ENCODE measurements around the gene UGT1A4.

Gene UGT1A4

DNA sequence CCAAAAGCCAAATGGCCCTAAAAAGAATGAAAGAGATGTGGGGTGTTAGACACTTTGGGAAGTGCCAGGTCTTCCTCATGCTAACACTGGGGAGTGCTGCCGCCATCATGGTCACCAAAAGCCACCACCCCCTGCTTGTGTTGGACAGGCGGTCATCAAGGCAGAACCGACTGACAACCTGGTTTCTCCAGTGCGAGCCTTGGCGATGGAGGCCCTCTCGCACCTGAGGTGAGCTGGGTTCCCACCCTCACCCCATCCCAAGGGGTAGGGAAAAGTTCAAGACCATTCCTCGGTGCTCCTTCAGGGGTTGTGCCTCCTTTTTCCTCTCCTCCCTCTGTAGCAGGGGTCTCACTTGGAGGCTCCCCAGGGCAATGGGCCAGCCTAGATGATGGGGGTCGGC is 93.2 kb downstream of the UGT1A4 start:
- no peak for DNase-seq (ENCODE audit: low spot score)

DNA sequence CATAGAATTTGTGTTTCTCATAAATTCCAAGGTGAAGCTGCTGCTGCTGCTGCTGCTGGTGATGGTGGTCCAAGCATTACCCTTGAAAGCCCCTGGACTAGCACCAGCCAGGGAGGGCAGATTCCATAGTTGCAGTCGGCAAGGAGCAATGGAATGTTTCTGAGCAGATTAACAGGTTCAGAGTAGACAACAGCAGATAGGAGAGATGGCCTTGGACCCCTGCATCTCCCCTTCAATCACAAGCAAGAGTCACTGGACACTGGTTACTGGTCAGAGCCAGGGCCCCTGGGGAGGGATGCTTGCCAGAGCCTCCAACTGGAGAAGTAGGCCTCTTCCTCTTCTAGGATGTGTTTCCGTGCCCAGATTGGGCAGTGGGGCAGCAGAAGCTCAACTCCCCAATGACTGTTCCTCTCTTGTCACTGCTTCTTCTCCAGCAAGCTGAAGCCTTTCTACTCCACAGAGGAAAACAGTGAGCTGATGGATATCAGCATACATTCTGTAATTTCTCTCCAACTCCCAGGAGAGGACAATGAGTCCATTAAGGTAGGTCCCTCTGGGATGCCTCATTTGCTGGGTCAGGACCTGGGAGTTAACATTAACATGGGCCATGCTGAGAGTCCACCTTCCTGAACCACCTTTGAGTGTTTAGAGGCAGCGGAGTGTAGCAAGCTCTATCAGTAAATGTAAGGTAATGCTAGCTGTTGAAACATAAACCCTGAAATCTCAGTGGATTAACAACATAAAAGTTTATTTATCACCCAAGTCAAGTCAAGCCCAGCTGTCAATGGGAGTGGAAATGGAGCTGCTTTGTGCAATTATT is 94.9 kb downstream of the UGT1A4 start:
- DNase-seq (ENCODE audit: low spot score): no peak

DNA sequence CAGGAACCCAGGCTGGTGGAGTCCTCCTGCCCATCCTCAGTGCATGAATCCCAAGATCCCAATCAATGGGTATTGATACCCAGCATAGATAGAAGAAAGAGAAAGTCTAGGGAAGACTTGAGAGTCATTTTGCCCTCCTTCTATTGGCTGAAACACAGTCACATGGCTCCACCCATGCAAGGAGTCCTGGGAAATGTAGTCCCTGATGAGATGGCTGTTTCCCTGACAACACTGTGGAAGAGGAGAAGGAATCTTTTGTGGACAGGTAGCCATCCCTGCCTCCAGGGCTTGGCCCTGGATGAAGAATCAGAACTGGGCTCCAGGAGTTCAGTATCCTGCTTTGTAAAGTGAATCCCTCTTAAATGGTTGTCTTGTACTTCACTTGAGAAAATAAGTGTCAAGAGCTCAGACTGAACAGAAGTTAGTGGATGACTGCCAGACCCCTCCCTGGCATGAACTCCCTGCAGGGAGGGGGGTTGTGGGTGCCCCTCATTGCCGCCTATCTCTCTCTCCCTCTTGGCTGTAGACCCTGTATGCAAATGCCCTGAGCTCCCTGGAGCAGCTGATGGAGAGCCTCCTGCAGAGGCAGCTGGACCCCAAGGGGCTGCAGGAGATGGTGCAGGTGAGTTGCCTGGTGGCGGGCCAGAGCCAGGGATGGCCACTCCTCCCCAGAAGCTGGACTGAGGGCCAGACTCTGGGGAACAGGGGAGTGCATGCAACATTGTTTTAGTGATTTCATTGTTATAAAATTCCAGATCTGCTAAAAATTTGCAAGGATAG is 95.7 kb downstream of the UGT1A4 start:
- no peak for DNase-seq (ENCODE audit: low spot score)

DNA sequence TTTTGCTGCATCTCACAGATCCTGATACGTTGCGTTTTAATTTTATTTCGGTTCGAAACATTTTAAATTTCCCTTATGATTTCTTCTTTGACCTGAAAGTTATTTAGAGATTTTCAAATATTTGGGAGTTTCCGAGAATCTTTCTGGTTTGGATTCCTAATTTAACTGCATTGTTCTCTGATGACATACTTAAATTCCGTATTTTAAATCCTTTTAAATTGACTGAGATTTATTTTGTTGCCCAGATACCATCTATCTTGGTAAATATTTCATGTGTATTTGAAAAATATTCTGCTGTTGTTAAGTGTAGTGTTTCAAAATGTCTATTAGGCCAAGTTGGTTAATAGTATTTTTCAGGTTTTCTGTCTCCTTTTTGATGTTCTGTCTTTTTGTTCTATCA is 97.3 kb downstream of the UGT1A4 start:
- no peak for DNase-seq (ENCODE audit: low spot score)

DNA sequence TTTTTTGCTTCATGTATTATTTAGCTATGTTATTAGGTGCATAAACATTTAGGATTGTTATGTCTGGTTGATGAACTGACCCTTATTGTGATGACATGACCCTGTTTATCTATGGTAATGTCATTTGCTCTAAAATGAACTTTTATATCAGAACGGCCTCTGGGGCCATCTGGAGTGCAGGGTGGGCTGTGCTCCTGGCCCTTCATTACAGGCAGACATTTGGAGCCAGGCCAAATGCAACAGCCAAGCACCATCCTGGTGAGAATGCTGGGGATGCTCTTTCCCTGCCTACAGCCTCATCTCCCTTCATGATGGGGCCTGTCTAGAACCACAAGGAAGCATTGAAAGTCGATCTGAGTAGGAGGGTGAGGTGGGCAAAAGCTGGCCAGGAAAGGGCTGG is 97.8 kb downstream of the UGT1A4 start:
- no peak for DNase-seq (ENCODE audit: low spot score)

DNA sequence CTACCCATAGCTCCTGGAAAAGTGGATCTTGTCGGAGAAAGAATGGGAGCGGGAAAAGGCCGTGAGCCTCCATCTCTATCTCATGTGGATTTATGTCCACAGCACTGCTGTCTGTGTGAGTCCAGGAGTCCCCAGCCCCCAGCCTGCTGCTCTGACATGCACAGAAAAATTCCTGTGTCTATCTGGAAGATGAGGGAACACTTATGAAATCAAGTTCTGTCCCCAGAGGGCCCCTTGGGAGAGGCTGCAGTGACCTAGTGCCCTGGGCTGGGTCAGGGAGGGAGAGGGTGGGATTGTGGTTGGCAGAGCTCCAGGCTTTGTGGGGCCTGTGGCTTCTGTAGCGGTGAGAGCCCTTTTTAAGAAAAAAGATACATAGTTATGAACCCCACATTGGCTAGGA is 98.2 kb downstream of the UGT1A4 start:
- DNase-seq (ENCODE audit: low spot score): no peak

DNA sequence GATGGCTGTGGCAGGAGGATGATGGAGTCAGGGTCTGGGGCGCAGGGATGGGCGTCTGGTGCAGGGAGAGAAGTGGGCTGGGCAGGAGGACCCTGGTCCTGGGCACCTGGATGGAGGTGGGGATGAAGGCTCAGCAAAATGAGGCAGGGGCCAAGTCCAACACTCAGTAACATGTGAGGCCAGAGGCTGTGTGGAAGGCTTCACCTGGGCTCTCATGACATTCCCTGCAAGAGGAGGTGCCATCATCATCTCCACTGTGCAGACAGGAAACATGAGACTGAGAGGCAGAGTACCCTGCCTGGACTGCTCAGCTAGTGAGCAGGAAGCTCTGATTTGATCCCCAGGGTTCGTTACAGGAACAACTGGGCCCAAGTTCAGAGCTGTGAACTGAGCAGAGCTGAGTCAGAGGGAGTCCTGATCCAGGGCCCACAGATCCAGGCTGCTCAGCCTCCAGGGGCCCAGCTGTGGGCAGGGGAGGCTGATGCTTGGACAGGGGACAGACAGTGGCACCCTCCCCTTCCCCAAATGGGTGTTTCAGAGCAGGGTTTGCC is 98.9 kb downstream of the UGT1A4 start:
- DNase-seq (ENCODE audit: low spot score): no peak

DNA sequence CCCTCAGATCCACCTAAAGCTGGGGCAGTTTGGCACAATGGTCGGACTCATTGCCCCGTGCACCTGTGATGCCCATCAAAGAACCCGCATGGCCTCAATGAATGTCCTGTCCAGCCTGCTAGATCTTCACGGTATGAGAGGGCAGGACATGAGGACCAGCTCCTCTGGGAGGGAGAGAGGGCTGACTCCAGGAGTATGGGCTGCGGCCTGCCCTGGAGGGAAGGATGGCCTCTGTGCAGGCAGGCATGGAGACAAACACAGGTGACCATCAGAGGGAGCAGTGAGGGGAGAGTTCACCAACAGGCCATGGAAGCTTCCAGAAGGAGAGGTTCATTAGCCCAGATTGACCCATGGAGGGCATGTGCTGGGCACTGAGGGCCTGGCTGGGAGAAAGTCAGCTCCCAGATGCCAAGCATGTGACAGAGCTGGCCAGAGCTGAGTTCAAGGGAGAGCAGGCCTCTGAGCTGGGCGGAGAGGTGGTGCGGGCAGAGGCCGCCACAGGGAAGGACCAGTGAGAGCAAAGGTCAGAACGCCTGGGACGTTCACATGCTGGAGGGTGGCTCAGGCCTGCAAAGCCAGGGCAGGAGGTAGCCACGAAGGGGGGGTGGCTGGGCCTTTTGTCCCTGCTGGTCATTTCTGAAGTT is 99.6 kb downstream of the UGT1A4 start:
- no peak for DNase-seq (ENCODE audit: low spot score)

DNA sequence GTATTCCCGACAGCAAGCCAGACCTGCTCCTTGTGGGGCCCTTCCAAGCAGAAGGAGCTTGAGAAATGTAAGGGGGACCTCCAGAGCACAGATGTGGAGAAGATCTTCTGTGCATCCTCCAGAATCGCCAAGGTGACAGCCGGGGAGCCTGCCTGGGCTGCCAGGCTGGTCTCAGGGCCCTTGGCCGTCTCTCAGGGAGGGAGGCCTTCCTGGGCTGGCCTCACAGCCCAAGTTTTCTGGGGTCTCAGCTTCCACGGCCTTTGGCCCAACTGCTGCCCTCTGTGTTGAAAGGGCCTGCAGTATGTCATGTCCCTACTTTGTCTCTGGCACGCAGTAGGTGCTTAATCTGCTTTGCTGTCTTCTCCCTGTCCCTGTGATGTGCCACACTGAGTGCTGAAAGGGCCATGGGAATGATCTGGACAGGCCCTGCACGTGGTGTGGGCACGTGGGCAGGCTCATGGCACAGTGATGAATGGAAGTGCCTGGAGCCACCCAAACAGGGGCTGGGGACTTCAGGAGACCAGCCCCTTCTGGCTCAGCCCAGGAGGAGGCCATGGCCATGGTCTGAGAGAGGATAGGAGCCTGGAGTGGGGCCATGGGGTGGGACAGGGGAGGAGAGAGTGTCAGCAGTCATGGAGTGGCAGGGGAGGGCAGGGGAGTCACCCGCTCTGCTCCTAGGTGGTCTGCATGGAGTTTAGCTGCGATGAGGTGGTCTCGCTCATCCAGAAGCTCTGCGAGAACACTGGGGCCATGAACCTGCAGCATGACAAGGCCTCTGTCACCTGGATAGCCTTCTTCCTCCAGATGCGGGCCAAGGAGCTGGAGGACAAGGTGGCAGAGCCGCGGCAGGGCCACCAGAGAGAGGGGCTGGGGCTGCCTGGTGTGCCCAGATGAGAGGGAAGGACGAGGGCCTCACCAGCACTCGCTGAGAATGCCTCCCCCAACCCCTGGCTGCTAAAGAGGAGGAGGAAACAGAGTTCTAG is 100.4 kb downstream of the UGT1A4 start:
- no peak for DNase-seq (ENCODE audit: low spot score)

DNA sequence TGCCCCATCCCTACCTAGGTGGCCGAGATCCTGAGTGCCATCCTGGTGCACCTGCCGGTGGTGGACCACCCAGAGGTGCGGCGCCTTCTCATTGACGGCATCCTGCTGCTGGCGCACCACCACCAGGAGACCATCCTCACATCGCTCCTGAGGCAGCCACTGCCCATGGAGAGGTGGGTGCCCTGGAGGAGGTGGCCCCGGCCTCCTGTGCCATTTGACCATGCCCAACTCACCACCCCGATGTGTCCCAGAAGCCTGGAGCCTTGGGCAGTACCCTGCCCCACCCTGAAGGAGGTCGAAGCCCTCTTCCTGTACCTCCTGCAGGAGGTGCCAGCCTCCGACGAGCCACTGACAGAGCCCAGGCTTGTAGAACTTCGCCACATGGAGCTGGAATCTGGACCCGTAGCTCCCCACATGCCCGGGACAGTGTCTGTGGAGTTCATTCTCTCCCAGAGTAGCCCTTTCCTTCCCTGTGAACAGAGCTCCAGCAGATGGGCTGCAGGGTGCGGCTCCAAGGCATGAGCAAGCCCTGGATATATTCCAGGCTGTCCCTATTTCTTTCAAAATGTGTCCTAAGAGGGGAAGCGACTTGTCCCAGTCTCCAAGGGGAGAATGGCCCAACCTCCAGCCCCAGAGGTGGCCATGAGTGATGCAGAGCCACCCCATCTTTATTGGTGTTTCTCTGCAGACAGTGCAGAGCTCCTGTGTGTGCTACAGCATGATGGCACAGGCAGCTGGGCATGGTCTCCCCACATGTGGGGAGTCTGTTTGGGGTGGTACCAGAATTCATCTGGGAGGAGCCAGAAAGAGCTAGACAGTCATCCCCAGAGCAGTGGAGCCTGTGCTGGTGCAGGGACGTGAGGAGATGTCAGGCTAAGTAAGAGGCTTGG is 101.6 kb downstream of the UGT1A4 start:
- DNase-seq (ENCODE audit: low spot score): no peak

DNA sequence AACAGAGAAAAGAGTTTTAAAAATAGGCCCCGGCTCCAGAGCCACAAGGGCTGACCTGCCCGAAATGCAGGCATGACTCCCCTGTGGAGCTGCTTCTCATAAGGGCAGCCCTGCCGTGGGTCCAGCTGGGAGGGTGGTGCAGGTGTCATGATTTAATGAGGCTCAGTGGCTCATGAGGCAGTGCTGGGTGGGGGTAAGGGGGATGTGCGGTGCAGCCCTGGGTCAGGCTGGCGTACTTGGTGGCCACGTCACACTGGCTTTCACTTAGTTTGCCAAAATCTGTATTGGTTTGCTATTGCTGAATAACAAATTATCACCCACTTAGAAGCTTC is 102.2 kb downstream of the UGT1A4 start:
- no peak for DNase-seq (ENCODE audit: low spot score)

DNA sequence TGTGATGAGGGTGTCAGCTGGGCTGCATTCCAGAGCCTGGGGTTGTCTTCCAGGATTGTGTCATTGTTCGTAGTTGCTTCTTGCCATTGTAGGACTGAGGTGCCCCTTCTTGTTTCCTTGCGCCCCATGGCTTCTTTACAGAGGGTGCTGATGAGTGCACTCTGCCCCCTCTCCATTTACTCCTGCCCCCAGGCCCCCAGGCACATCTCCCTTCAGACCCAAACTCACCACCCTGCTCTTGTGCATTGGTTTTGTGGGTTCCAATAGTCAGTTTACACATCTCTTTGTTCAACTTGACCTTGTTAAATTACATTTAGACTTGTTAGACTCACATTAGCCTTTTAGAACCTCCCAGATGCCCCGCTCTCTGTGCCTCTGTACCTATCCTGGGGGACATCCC is 102.7 kb downstream of the UGT1A4 start:
- no peak for DNase-seq (ENCODE audit: low spot score)

DNA sequence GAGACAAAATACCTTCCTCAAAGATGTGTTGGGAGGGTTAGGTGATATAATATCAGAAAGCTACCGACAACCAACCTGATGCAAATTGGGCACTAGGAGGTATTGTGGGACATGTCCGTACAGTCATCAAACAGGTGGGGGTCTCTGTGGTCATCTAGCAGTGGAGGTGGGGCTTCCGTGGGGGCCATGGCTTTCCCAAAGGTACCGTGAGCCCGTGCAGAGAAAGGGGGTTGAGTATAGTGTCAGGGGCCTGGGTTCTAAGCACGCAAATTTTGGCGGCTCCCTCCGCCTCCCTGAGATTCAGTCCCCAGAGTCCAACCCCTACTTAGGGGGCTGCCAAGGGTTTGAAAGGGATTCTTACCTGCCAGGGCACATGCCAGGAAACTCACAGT is 103.2 kb downstream of the UGT1A4 start:
- DNase-seq (ENCODE audit: low spot score): no peak

DNA sequence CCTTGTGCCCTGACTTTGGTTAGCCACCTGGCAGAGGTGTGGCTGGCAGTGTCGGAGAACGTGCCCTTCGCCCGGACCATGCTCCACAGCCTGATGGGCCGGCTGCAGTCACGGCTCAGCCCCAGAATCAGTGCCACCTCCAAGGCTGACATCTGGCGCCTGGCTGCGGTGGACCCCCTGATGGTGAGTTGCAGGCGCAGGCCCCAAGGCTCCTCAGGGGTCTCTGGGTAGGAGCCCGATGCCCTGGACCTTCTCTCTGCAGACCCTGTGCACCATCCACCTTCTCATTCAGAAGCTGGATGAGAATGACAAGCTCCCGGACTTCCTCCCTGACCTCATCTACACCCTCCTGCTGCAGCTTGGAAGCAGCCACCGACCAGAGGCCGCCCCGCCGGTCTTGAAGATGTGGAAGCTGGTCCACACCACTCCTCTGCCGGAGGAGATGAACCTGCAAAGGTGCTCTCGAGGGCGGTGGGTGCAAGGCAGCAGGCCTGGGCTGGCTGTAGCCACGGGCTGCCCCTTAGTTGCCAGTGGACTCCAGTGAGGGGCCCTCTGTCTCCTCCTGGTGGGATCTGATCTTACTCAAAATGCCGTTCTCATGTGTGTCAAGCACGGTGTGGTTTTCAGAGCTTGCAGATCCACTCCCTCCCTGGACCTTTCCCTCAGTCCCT is 103.7 kb downstream of the UGT1A4 start:
- DNase-seq (ENCODE audit: low spot score): no peak

Measured in hepatic stellate cell (primary cell).